Measurements from ENCODE around the gene WNT16. TPM values are rescaled to one million over a fixed set of nuclear protein-coding genes. Genes with fewer than 3 reads are reported as not detected.
"Not testable (repeated sequence)": the region's sequence is repeated elsewhere in the genome, so short reads cannot be mapped to it uniquely, and the experiment has no call there.

WNT16 gene
- total RNA-seq, 1 donor from 2014 or later = not detected

DNA sequence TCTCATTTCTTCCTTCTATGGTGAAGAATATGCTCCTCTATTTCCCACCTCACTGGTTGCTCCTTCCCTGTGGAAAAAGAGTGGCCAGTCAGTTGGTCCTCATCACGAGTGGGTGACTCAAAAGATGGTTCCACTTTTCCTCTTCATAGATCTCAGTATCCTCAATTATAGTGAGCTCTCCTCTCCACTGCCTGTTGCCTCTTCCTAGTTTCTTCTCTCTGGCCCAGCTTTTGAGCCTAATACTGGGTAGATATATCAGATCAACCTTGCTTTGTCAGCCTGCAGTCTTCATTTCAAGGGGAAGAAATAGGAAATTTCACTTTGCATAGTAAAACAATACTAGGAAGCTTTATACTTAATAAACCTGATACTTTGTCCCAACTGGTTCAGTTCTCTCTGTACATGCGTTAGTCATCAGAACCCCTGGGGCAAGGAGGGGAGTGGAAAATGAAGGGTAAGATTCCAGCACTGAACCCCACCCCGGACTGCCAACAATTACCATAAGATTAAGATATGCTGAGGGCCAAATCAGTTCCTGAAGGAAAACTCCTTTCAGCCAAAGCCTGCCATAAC is 15.5 kb upstream of the WNT16 start:
- Histone ChIP-seq H3K27me3 (no peaks in the 10 kb centered on the region), H3K9me3 (no peaks in the 10 kb centered on the region), H3K4me3 (no peak overlapping the region), H3K27ac (no peak overlapping the region), H3K36me3 (no peaks in the 10 kb centered on the region), H3K4me1 (no peaks in the 10 kb centered on the region)
- intact Hi-C loops (cut with DNase I) = no loop called here
- TF ChIP-seq, protein P1, sequence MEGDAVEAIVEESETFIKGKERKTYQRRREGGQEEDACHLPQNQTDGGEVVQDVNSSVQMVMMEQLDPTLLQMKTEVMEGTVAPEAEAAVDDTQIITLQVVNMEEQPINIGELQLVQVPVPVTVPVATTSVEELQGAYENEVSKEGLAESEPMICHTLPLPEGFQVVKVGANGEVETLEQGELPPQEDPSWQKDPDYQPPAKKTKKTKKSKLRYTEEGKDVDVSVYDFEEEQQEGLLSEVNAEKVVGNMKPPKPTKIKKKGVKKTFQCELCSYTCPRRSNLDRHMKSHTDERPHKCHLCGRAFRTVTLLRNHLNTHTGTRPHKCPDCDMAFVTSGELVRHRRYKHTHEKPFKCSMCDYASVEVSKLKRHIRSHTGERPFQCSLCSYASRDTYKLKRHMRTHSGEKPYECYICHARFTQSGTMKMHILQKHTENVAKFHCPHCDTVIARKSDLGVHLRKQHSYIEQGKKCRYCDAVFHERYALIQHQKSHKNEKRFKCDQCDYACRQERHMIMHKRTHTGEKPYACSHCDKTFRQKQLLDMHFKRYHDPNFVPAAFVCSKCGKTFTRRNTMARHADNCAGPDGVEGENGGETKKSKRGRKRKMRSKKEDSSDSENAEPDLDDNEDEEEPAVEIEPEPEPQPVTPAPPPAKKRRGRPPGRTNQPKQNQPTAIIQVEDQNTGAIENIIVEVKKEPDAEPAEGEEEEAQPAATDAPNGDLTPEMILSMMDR (IDR thresholded peaks at IDR 0.05) = no peak
- DNase-seq (ENCODE audit: low spot score in 2 of 2) = no peak

DNA sequence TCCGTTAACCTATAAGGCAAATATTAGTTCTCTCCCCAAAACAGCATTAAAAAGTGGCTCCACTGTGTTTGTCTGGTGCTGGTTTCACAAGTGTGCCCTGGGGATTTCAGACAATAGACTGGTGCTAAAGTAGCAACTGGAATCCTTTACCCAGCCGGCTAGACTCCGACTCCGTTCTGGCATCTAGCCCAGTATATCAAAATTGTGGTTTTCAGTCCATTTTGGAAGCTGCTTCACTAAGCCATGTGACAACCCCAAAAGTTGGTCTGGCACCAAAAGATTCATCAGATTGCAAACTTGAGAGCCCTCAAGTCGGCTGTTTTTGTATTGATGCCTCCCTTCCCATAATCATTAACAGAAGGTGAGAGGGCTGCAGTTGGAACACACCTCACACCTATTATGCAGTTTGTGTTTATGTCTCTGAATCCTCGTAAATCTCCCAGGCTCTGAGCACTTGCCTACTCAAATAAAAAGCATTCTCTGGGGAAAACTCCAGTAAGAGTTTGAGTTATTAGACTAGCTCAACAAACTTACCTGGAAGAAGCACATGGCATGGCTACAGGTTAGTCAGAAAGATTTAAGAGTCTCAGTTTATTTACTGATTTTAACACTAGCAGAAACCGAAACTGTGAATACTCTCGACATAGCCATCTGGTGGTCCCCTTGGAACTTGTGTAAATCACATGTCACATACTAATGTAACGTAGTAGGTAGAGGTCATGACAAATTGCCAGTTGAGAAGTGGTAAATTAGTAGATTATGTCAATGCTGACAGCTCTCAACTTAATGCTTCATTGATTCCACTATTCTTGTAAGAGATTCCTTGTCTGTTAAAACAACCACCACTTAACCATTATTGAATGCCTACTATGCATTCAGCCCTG is 14.8 kb upstream of the WNT16 start:
- H3K4me3 ChIP-seq = no peak overlapping the region
- intact Hi-C loops (cut with DNase I) = no loop called here
- TF ChIP-seq, protein P1 (IDR thresholded peaks at IDR 0.05) = no peak
- no peak for DNase-seq (ENCODE audit: low spot score in 2 of 2)
- no peaks in the 10 kb centered on the region for H3K36me3 ChIP-seq
- H3K4me1 ChIP-seq = no peaks in the 10 kb centered on the region
- no peak overlapping the region for H3K27ac ChIP-seq
- no peaks in the 10 kb centered on the region for H3K27me3 ChIP-seq
- no peaks in the 10 kb centered on the region for H3K9me3 ChIP-seq

DNA sequence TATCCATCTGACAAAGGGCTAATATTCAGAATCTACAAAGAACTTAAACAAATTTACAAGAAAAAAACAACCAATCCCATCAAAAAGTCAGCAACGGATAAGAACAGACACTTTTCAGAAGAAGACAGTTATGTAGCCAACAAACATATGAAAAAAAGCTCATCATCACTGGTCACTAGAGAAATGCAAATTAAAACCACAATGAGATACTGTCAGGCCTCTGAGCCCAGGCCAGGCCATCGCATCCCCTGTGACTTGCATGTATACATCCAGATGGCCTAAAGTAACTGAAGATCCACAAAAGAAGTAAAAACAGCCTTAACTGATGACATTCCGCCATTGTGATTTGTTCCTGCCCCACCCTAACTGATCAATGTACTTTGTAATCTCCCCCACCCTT is 13.6 kb upstream of the WNT16 start:
- H3K4me3 ChIP-seq; H3K36me3 ChIP-seq; H3K9me3 ChIP-seq; DNase-seq (ENCODE audit: low spot score in 2 of 2); H3K27ac ChIP-seq; H3K4me1 ChIP-seq; H3K27me3 ChIP-seq; intact Hi-C loops (cut with DNase I): not testable (repeated sequence)

DNA sequence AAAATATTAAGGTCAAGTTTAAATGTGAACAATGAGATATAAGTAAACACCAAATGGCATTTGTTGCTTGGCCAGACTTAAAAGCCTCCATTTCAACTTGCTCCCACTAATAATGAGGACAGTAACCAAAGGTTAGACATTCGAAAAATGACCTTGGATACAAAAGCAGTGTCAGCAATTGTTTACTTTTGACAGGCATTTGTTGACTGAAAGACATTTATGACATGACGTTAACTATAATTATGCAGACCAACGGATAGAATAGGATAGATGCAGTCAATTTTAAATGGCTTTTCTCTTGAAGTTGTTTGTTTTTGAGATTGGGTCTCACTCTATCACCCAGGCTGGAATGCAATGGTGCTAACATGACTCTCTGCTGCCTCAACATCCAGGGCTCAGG is 6.3 kb upstream of the WNT16 start:
- Histone ChIP-seq H3K27me3 (no peaks in the 10 kb centered on the region), H3K4me1 (no peaks in the 10 kb centered on the region), H3K4me3 (no peak overlapping the region), H3K27ac (no peak overlapping the region), H3K36me3 (no peaks in the 10 kb centered on the region), H3K9me3 (no peaks in the 10 kb centered on the region)
- intact Hi-C loops (cut with DNase I) = no loop called here
- TF ChIP-seq, protein P1 (IDR thresholded peaks at IDR 0.05) = no peak
- DNase-seq (ENCODE audit: low spot score in 2 of 2) = no peak

DNA sequence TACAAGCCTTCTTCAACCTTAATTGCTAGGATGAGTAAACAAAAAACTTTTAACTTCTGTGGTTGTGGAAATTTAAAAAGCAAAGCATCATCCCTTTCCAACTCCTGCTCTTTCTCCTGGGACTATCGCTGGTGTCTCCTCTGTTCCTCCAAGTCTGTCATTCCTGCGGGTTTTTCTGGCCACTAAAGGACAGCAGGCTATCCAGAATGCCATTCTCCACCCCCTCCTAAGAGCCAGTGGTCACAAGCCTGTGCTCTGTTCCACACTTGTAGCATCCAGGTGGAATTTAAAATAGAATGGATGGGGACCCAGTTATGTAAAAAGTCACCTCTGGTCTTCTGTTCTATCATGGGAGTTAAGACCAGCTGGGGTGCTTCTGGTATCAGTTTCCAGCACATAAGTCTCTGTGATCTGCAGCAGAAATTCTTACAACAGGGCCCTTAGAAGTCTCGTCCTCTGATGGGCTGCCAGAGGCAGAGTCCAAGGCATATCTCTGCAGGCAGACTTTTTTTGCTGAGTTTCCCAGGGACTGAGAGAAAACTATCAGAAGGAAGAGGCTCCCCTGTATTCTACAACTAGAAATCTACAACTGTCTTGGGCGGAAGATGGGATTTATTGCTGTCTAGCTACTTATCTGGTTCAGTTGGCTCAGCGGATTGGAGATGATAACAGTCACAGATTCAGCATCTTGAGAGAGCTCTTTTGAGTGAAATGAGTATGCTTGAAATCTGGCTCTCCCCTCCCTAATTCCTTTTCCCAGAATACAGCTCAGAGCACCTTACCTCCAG is 5.1 kb upstream of the WNT16 start:
- H3K4me1 ChIP-seq = no peaks in the 10 kb centered on the region
- no peaks in the 10 kb centered on the region for H3K27me3 ChIP-seq
- intact Hi-C loops (cut with DNase I) = no loop called here
- no peak overlapping the region for H3K27ac ChIP-seq
- TF ChIP-seq, protein P1 (IDR thresholded peaks at IDR 0.05) = no peak
- H3K4me3 ChIP-seq = no peak overlapping the region
- H3K9me3 ChIP-seq = no peaks in the 10 kb centered on the region
- H3K36me3 ChIP-seq = no peaks in the 10 kb centered on the region
- no peak for DNase-seq (ENCODE audit: low spot score in 2 of 2)

DNA sequence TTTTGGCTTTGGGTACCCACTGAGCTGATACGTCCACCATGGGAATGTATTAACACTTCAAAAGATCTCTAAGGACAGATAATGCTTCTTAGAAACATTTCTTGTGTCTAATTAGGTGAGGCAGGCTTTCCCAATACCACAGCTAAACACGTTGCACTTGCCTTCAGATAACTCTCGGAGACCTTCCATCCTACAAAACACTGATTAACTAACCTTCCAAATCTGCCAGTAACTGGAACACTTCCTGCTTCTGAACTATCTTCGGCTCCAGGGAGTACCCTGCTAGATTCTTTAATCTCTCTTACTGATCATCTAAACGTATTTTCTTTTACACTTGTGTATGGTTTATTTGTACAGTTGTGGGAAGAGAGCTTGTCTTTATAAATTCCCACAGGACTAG is 1.1 kb upstream of the WNT16 start:
- intact Hi-C loops (cut with DNase I) = no loop called here
- no peaks in the 10 kb centered on the region for H3K36me3 ChIP-seq
- no peak for DNase-seq (ENCODE audit: low spot score in 2 of 2)
- TF ChIP-seq, protein P1 (IDR thresholded peaks at IDR 0.05) = no peak
- peaks cover 8 to 14% of the 10 kb centered on the region in 2 donors for H3K4me1 ChIP-seq
- H3K9me3 ChIP-seq = no peaks in the 10 kb centered on the region
- no peak overlapping the region for H3K4me3 ChIP-seq
- H3K27me3 ChIP-seq = peaks cover 28% of the 10 kb centered on the region
- H3K27ac ChIP-seq = no peak overlapping the region

All from ascending aorta (tissue), 2 donors.